Activated naive CD4-positive, alpha-beta T cell treated with anti-CD3 and anti-CD28 coated beads, Interleukin-2, amount 10 ng/mL, durations not matched to agents 5 hours and 36 hours (primary cell): ENCODE results near the gene CPLANE1. TPM values are rescaled to one million over a fixed set of nuclear protein-coding genes. Genes with fewer than 3 reads are reported as not detected.

Experiments used
- total RNA-seq, 2 experiments: library from RNA; stranded (reverse); gene quantifications; one replicate each; pipeline ENCODE4 v1.2.3, GENCODE V29; 2021

CPLANE1 gene
- 1 to 10 TPM; 9.4 TPM for total RNA-seq

DNA sequence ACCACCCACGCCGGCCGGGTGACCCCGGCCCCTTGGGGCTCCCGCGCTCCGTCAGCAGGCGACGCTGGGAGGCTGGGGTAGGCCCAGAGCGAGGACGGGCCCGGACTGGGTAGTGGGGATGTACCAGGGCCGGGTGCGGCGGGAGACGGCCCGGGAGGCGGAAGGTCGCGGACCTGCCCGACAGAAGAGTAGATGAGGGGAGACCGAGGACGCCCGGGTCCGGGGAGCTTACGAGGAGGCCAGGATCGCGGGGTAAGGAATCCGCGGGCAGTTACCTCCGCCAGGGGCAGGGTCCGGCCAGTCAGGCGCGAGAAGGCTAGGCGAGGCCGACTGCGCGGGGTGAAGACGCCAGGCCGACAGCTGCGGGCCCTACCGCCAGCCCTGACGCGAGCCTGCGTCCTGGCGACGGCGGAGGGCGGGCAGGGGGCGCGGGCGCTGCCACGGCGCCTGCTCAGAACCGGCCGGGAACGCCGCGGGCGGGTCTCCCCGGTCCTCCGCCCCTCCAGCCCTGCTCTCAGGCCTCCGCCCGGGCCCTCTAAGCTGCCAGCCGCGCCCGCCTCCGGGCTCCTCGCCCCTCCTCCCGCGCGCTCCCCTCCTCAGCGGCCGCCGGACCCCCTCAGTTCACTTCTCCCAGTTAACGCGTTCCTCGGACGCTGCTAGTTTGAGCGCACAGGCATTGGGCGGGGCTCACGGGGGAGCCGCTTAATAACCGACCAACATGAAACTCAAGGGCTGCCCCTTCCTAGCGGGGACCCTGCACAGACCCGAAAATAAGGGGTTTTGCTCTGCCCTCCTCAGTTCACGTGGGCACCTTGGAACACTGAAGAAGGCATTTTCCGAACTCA lies at the start of gene CPLANE1:
CPLANE1 (minus strand) TSS at position 407 of the 845 bp plus-strand sequence. CDS start 1,678 bp downstream, outside the sequence.

Other genes with a start within 250 kb of the CPLANE1 start
- gene NUP155, start 121.7 kb upstream of the CPLANE1 start, total RNA-seq, result 10 to 100 TPM; 36.9 to 38.5 TPM
- 10 to 100 TPM; 31.6 to 33.5 TPM for gene WDR70, start 129.9 kb upstream of the CPLANE1 start, total RNA-seq